HG03159 (cell line): ENCODE measurements around the gene SLC22A6.

Source experiments
- ATAC-seq: cut with Tn5 transposase; IDR thresholded peaks from one replicate; pipeline ENCODE4 v1.9.1; 2021; ENCODE audit warnings: mild to moderate bottlenecking, moderate library complexity; ENCODE audit not compliant: unreplicated experiment

Gene SLC22A6

GRCh38 chr11:62984451-62984991 is at the start of gene SLC22A6:
Gene SLC22A6, minus strand, starts transcription at chr11:62984967. Its CDS starts 277 bp downstream, at chr11:62984690.
- ATAC-seq = no peak

DNA sequence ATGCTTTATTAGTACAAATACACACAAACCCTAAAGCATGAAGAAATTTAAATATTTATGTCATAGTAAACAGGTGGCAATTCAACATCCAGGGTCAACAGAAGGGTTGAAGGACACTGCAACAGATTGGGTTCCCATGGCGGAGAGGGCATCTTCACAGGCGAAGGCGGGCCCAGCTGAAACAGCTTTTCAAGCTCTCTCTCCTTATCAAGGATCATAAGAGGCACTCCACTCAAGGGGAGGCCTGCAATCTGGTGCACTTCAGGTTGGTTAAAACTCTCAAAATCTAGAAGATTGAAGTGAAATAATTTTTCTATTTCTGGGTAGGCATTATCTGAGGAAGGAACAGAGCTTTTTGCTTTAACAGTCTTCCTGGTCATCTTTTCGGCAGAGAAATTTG is 47.7 kb upstream of the SLC22A6 start:
- no peak for ATAC-seq

DNA sequence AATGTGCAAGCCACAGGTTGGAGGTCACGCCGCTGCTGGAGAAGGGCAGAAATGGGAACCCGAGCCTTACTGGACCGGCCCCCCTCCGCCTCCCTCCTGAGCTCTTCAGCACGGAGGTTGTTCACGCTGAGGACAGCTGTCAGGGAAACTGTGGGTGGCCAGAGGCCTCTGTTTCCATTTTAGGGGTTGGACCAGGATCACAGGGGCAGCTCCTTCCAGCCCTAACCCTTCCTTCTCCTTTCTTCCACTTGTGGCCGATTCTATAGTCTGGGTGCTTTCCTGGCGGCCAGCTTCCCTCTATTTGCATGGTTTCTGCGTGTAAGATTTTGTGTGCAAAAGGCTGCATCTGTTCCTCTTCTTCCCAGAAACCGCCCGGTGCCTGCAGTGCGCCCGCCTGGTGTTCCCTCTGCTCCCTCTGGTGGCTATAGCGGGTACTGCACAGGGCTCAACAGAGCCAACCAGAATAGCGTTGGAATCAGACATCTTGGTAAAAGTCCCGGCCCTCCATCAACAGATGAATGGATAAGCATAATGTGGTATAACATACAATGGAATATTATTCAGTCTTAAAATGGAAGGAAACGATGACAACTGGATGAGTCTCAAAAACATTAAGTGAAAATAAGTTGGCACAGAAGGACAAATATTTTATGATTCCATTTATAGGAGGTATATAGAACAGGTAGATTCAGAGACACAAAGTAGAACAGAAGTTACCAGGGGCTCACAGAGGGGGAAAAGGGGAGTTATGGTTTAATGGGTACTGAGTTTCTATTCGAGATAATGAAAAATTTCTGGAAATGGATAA is 39.3 kb upstream of the SLC22A6 start:
- no peak for ATAC-seq

GRCh38 chr11:63023222-63023814 is 38.6 kb upstream of the SLC22A6 start:
- no peak for ATAC-seq

GRCh38 chr11:63022441-63022840 is 37.7 kb upstream of the SLC22A6 start:
- ATAC-seq = no peak

DNA sequence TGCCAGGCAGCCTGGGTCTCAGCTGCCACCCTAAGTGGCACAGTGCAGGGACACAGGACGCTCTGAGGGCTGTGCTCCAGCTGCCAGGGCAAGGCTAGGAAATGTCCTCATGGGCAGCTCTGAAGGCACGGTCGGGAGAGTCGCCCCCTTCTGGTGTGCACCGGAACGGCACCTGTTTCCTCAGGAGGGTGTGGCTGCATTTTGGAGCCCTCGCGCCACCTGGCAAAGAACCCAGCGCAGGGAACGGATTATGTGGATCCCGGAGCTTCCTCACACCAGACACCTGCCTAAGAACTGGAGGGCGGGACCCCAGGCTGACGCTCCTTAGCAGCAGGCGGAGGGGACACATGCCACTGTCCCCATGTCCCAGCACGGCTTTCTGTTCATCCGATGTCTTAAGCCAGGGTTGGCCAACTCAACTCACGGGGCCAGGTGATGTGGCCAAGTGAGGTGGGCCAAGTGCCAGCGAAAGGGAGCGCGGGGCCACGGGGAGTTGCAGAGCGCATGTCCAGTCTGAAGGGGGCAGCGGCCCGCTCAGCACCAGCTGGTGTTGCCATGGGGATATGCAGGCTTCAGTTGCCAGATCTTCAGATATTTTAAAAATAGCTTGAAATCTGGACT is 36.0 kb upstream of the SLC22A6 start:
- no peak for ATAC-seq

DNA sequence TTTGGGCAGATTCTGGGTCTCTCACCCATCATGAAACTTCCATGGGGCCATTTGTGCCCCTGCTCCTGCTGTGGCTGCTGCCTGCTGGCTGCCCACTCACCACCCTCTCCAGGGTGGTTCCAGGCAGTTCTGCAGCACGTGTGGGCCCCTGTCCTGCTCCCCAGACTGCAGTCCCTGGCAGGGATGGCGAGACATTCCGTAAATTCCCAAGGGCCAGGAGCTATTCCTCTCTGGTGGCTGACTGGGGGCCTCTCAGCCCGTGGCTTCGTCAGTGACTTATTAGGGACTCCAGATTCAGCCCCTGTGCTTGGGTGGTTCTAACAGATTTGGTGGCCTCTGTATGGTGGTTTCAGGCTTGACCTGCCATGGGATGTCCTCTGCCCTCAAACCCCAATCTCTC is 34.7 kb upstream of the SLC22A6 start:
- ATAC-seq = no peak

DNA sequence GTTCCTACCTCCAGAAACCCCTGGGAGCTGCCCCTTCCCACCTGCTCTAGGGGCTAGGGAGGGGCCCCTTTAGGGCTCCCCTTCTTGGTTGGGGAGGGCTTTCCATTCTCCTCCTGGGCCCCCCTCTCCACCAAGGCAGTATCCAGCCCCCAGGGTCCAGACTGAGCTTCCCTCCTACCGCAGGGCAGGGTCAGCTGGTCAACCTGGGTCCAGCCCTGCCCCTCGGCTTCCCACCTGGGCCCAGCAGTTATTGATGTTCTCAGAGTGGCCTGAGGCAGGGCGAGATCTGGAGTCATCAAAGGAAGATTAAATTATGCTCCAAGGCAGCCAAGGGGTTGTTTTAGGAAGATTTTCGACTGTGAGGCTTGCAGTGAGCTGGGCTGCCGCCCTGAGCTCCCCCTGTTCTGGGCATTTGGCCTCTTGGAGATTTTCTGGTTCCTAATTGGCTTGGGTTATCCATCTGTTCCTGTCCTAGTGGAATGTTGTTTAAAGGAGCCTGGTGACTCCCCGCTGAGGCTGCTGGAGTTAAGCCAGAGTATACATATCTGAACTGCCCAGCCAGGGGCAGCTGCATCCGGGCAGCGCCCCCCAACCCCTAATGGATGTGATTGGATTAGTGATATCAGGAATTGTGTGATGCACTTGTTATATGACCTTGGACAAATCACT is 32.7 kb upstream of the SLC22A6 start:
- no peak for ATAC-seq

DNA sequence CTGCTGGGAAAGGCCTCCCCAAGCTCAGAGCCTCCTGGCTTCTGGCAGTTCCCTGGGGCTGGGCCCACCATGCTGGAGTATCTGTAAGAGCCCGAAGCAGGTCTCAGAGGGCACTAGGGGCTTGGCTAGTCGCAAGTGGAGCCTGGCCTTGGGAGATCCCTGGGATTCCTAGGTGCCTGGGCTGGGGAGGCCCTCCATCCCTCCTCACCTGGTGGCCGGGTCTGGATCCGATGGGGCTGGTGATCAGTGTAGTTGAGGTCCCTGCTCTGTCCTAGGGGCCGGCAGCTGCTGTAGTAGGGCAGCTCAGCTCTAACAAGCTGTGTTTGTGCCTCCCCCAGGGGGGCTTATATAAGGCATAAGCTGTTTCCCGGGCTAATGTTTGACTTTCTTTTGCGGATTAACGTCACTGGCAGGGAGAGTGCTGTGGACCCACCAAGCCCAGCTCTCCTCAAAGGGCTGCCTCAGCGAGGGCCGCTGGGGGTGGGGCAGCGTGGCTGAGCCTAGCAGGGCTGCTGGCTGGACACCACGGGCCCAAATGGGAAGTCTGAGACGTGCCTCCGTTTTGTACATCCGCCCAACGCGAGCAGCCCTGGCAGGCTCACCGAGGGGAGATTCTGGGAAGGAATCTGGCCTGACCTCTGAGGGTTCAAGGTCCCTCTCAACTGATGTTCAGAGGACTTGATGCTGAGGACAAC is 30.9 kb upstream of the SLC22A6 start, which contains the start of gene SLC22A8:
Gene SLC22A8 (minus strand): TSS at position 321 of the 695 bp plus-strand sequence. CDS start 883 bp downstream, outside the sequence.
- ATAC-seq = no peak

DNA sequence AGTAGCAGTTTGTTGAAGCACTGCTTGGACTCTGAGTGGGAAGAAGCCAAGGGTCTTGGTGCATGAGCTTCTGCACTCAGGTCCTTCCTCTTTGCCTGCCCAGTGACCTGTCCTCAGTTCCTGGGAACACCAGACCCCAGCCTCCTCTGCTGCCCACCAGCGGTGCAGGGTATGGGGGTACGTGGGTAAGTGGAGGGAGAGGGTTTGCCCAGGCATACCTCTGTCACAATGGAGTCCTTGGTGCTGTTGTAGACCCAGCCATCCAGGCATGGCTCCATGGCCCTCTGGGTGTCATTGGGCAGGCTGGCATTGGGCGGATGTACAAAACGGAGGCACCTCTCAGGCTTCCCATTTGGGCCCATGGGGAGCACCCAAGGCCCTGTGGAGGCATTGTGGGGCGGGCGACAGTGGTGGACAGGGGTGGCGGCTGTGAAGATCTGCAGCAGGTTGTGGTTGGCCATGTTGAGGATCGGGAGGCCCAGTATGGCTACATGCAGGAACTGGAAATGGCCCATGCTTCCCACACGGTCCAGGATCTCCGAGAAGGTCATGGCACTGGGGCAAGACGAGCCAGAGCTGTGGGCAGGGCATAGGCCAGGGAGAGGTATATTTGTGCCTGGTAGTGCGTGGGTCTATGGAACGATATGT is 29.8 kb upstream of the SLC22A6 start:
- no peak for ATAC-seq

GRCh38 chr11:63012839-63013238 is 28.1 kb upstream of the SLC22A6 start:
- no peak for ATAC-seq

GRCh38 chr11:63012430-63012829 is 27.7 kb upstream of the SLC22A6 start:
- no peak for ATAC-seq

DNA sequence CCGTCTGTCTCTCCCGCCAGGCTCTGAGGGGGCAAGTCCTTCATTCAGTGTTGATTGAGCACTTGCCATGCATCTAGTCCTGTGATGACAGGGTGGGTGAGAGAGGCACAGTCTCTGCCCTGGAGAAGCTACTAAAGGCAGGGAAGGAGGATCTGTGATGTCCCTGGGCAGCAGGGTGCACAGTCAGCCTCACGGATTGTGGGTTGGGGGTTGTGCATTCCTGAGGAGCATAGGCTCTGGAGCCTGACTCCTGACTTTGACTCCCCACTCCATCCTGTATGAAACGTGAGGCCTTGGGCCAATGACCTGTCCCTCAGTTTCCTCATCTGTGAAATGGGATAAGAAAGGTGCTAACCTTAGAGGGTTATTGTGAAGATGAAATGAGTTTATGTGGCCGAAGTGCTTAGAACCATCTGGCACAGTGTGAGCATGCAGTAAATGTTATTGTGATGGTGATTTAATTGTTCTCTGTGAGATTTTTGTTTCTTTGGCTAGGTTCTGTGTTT is 26.2 kb upstream of the SLC22A6 start:
- no peak for ATAC-seq

GRCh38 chr11:63007920-63008319 is 23.2 kb upstream of the SLC22A6 start:
- ATAC-seq = no peak

DNA sequence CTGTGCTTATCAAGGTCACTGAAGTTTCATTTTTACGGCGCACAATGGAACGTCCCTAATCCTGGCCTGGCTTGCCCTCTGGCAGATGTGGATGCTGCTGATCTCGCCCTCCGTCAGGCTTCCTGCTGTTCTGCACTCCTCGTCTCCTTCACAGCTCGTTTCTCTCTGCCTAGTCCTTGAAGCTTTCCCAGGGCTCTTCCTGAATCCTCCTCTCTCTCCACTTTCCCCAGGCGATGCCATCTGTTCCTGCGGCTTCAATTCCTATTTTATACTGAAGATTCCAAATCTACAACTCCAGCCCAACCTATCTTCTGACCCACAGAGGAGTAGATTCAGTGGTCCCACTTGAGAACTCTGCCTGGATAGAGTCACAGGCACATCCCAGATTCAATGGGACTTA is 16.7 kb upstream of the SLC22A6 start:
- ATAC-seq = no peak

DNA sequence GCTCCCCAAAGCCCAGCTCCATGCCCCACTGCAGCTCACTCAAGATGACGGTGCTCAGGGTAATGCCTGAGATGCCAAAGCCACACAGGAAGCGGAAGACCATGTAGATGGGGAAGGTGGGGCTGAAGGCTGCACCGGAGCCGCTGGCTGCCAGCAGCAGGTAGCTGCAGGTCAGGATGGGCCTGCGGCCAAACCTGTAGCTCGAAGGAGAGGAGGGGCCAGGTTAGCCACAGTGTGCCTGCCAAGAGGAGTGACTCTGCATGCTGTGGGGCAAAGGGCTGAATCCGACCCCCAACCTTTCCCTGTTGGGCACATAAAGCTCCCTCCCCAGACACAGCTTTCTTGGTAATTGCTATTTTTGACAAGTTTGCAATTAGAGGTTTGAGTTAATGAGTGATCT is 14.9 kb upstream of the SLC22A6 start:
- ATAC-seq = no peak

DNA sequence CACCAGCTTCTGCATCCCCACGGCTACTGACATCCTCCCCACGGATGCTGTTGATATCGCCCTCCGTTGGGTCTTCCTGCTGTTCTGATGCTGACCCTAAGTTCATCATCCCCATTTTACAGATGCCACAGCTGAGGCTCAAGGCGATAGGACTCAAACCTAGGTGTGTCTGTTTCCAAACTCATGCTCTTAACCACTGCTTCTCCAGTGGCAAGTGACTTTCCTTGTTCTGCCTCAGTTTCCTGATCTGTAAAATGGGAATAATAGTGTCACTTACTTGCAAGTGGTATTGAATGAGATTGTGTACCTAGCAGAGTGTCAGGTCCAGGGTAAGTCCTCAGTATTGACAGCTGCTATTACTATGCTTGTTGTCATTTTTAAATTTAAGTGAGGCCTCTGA is 14.4 kb upstream of the SLC22A6 start:
- ATAC-seq = no peak

GRCh38 chr11:62996271-62996670 is 11.5 kb upstream of the SLC22A6 start:
- no peak for ATAC-seq

DNA sequence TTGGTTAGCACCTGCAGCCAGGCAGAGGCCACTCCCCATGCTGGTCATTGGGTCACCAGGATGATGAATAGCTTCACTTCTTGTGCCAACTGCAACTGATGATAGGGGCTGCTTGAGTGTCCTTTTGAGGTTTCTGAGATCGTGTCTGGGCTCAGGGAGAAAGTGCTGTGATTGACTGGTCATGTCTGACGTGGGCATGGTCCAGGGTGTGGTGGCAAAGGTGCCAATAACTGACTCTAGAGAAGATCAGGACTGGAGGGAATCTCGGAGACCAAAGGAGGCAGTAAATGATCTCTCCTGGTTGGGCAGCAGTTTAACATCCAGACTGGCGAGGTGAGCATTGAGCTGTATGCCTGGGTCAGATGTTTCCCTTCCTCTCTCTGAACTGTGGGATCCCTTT is 10.0 kb upstream of the SLC22A6 start:
- no peak for ATAC-seq

DNA sequence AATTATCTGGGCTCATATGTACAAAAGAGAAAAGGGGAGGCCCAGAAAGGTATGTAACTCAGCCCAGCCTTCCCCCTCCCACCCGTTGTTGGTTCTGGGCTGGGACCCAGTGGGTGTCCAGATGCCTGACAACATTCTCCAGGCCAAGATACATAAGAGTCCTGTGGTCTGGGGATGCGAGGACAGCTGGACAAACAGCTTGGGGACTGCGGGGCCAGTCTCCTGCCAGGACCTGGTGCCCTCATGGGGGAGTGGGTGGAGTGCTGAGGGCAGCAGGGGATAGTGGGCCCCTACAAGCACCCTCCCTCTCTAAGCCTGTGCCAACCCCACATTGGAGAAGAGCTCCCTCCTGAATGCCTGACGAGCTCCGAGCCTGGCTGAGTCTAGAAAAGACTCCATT is 3.5 kb upstream of the SLC22A6 start:
- no peak for ATAC-seq
